ENCODE data around the gene GABRB3.

DNA sequence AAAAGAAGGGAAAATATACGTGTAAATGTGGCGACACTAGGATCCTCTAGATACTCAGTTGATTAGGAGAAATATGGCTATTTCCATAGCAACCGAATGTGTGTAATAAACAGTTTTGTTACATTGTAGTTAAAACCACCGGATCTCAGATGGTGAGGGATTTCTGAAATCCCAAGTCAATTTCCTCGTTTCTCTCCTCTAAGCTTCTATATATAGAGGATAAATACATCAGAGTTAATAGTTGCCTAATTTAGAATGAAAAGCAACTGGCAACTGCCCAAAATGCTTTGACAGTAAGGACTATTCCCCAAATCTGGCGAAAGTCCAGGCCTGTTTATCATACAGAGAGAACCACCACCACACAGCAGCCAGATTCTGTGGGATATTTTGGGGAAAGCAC, 112.6 kb downstream of the GABRB3 start:
- TF ChIP-seq POLR2AphosphoS5 (IDR thresholded peaks at IDR 0.05; ENCODE audit: low read depth, low read length): no peak
- TF ChIP-seq, protein P1, sequence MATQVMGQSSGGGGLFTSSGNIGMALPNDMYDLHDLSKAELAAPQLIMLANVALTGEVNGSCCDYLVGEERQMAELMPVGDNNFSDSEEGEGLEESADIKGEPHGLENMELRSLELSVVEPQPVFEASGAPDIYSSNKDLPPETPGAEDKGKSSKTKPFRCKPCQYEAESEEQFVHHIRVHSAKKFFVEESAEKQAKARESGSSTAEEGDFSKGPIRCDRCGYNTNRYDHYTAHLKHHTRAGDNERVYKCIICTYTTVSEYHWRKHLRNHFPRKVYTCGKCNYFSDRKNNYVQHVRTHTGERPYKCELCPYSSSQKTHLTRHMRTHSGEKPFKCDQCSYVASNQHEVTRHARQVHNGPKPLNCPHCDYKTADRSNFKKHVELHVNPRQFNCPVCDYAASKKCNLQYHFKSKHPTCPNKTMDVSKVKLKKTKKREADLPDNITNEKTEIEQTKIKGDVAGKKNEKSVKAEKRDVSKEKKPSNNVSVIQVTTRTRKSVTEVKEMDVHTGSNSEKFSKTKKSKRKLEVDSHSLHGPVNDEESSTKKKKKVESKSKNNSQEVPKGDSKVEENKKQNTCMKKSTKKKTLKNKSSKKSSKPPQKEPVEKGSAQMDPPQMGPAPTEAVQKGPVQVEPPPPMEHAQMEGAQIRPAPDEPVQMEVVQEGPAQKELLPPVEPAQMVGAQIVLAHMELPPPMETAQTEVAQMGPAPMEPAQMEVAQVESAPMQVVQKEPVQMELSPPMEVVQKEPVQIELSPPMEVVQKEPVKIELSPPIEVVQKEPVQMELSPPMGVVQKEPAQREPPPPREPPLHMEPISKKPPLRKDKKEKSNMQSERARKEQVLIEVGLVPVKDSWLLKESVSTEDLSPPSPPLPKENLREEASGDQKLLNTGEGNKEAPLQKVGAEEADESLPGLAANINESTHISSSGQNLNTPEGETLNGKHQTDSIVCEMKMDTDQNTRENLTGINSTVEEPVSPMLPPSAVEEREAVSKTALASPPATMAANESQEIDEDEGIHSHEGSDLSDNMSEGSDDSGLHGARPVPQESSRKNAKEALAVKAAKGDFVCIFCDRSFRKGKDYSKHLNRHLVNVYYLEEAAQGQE (IDR thresholded peaks at IDR 0.05; ENCODE audit: insufficient read depth in 1 of 2, low read depth in 2 of 2, low read length in 1 of 2): no peak

All from Panc1 (cell line).